C1 segment of cervical spinal cord (tissue), 14 donors: Measurements from ENCODE around the gene LMOD3.

Experiments used
- DNase-seq, 14 donors: peaks; one replicate each; lab custom pipeline; 2025; lab: John Stamatoyannopoulos, UW

Gene LMOD3

GRCh38 chr3:69092030-69092516, 30.3 kb downstream of the LMOD3 start:
- peak in 9 of 14 donors; percentile 3 to 56 (median 23) for DNase-seq

- DNase-seq: no peak
Measured at GRCh38 chr3:69091389-69092029, 30.9 kb downstream of the LMOD3 start.

GRCh38 chr3:69090021-69090420, 32.4 kb downstream of the LMOD3 start:
- no peak for DNase-seq

GRCh38 chr3:69088063-69088462, 34.3 kb downstream of the LMOD3 start:
- no peak for DNase-seq

GRCh38 chr3:69087030-69087791, 35.2 kb downstream of the LMOD3 start:
- no peak for DNase-seq

- DNase-seq: peak in 13 of 14 donors; percentile 21 to 87 (median 69)
Measured at GRCh38 chr3:69085833-69086722, 36.3 kb downstream of the LMOD3 start.

GRCh38 chr3:69085168-69085832, 37.1 kb downstream of the LMOD3 start:
- DNase-seq: peak in 12 of 14 donors; percentile 39 to 83 (median 65)

GRCh38 chr3:69084326-69085167, 37.8 kb downstream of the LMOD3 start, which contains the start of gene ARL6IP5:
ARL6IP5 (plus strand) TSS chr3:69084937; CDS start chr3:69085048, 111 bp downstream.
- peak; percentile 49 to 93 (median 90) for DNase-seq

- DNase-seq: peak in 2 of 14 donors; percentile 27 to 32
Measured at GRCh38 chr3:69082805-69083204, 39.6 kb downstream of the LMOD3 start.

GRCh38 chr3:69082361-69082760, 40.0 kb downstream of the LMOD3 start:
- no peak for DNase-seq

GRCh38 chr3:69081583-69082262, 40.7 kb downstream of the LMOD3 start:
- no peak for DNase-seq

GRCh38 chr3:69080233-69080920, 42.0 kb downstream of the LMOD3 start, which contains the start of gene UBA3:
UBA3 (minus strand) TSS chr3:69080365; CDS start chr3:69080353, 12 bp downstream.
- peak; percentile 44 to 93 (median 82) for DNase-seq

GRCh38 chr3:69079269-69080159, 42.9 kb downstream of the LMOD3 start:
- DNase-seq: peak in 3 of 14 donors; percentile 39 to 71 (median 59)

- no peak for DNase-seq
Measured at GRCh38 chr3:69072928-69073327, 49.5 kb downstream of the LMOD3 start.

GRCh38 chr3:69066121-69066520, 56.3 kb downstream of the LMOD3 start:
- no peak for DNase-seq

- no peak for DNase-seq
Measured at GRCh38 chr3:69065318-69065964, 57.0 kb downstream of the LMOD3 start.

GRCh38 chr3:69063636-69064035, 58.8 kb downstream of the LMOD3 start:
- DNase-seq: no peak
